SK-N-SH (cell line): Measurements from ENCODE around the gene MAPRE2. TPM values are rescaled to one million over a fixed set of nuclear protein-coding genes. Genes with fewer than 3 reads are reported as not detected.

ENCODE experiments used
- CTCF ChIA-PET: fragments of 300-600, 350-600 bp; formaldehyde crosslinking; extraction: SDS; loops from one replicate; lab custom pipeline; 2021; lab: Yijun Ruan, JAX
- POLR2A ChIA-PET: fragments of 350-600 bp; sonication (Branson Sonifier 250); formaldehyde crosslinking; extraction: SDS; loops from one replicate; lab custom pipeline; 2020; ENCODE audit warnings: antibody characterized with exemption, inconsistent platforms; lab: Yijun Ruan, JAX
- DNase-seq: peaks from one replicate; pipeline ENCODE4 v3.0.0; 2012
- H2AFZ ChIP-seq: fragments of 200-600 bp; sonication (generic); 2 replicates; pipeline ENCODE4 v1.8.1; 2016; ENCODE audit warnings: antibody characterized with exemption, mild to moderate bottlenecking, low read depth
- H3F3A ChIP-seq: fragments of 200-600 bp; sonication (generic); replicated peaks from 2 replicates; pipeline ENCODE3; 2016; ENCODE audit warnings: antibody characterized with exemption, mild to moderate bottlenecking; ENCODE audit not compliant: insufficient read depth
- H3K27ac ChIP-seq, 2 experiments: fragments of 200-500 bp in 1 of 2; fragments of 200-600 bp in 1 of 2; sonication (Bioruptor generic) in 1 of 2; sonication (generic), shearing (Covaris generic) in 1 of 2; 2 replicates each; pipeline versions ENCODE4 v1.5.1 to v1.6.1; 2014 to 2016; ENCODE audit warnings: low read depth in 2 of 2, inconsistent platforms in 1 of 2, low read length in 1 of 2, mild to moderate bottlenecking in 1 of 2, mixed read lengths in 1 of 2
- H3K27me3 ChIP-seq: fragments of 200-600 bp; sonication (generic), shearing (Covaris generic); 2 replicates; pipeline ENCODE4 v1.6.1; 2016; ENCODE audit warnings: mixed run types; ENCODE audit not compliant: insufficient read depth
- H3K36me3 ChIP-seq, 2 experiments: fragments of 200-500 bp in 1 of 2; fragments of 200-600 bp in 1 of 2; sonication (Bioruptor generic) in 1 of 2; sonication (generic) in 1 of 2; replicated peaks in 1 of 2; 2 replicates each; pipeline versions ENCODE3 to v1.5.1; 2014 to 2016; ENCODE audit warnings: low read length in 1 of 2, mild to moderate bottlenecking in 1 of 2; ENCODE audit not compliant: insufficient read depth in 2 of 2, control insufficient read depth in 1 of 2
- H3K4me1 ChIP-seq, 2 experiments: fragments of 200-500 bp in 1 of 2; fragments of 200-600 bp in 1 of 2; sonication (Bioruptor generic) in 1 of 2; sonication (generic), shearing (Covaris generic) in 1 of 2; 2 replicates each; pipeline versions ENCODE4 v1.5.1 to v1.6.1; 2014 to 2016; ENCODE audit warnings: low read depth in 1 of 2, low read length in 1 of 2, mixed run types in 1 of 2; ENCODE audit not compliant: insufficient read depth in 2 of 2, control insufficient read depth in 1 of 2
- H3K4me2 ChIP-seq: fragments of 200-600 bp; sonication (generic), shearing (Covaris generic); 2 replicates; pipeline ENCODE4 v1.6.1; 2017; ENCODE audit warnings: mixed run types
- H3K4me3 ChIP-seq, 2 experiments: fragments of 200-500 bp in 1 of 2; fragments of 200-600 bp in 1 of 2; sonication (Bioruptor generic) in 1 of 2; sonication (generic), shearing (Covaris generic) in 1 of 2; 2 replicates each; pipeline versions ENCODE4 v1.5.1 to v1.8.1; 2014 to 2016; ENCODE audit warnings: low read depth in 2 of 2, inconsistent platforms in 1 of 2, low read length in 1 of 2, mild to moderate bottlenecking in 1 of 2, mixed read lengths in 1 of 2, moderate library complexity in 1 of 2
- H3K79me2 ChIP-seq: fragments of 200-600 bp; sonication (generic); 2 replicates; pipeline ENCODE4 v1.8.1; 2017; ENCODE audit warnings: mild to moderate bottlenecking; ENCODE audit not compliant: insufficient read depth
- H3K9ac ChIP-seq: fragments of 200-600 bp; sonication (generic); 2 replicates; pipeline ENCODE4 v1.6.1; 2017; ENCODE audit warnings: mixed run types
- H3K9me2 ChIP-seq: fragments of 200-600 bp; sonication (generic); 2 replicates; pipeline ENCODE4 v1.6.1; 2017; ENCODE audit warnings: mixed run types
- H3K9me3 ChIP-seq: fragments of 200-600 bp; sonication (generic); 2 replicates; pipeline ENCODE4 v1.6.1; 2017; ENCODE audit warnings: mixed run types, mild to moderate bottlenecking, moderate library complexity
- H4K20me1 ChIP-seq: fragments of 200-600 bp; sonication (generic); 2 replicates; pipeline ENCODE4 v1.6.1; 2017; ENCODE audit warnings: mild to moderate bottlenecking, mixed run types; ENCODE audit not compliant: insufficient read depth
- CHD2 ChIP-seq: fragments of 150-350 bp; IDR thresholded peaks from 2 replicates; pipeline ENCODE4 v1.6.1; 2018; ENCODE audit warnings: low read length; ENCODE audit not compliant: partially characterized antibody
- EP300 ChIP-seq, 2 experiments: IDR thresholded peaks; 2 replicates each; pipeline versions ENCODE4 v1.4.0 to v1.6.1; 2012; ENCODE audit warnings: borderline replicate concordance in 1 of 2, low read depth in 1 of 2, low read length in 1 of 2
- FOSL2 ChIP-seq: IDR thresholded peaks from 2 replicates; pipeline ENCODE4 v1.4.0; 2012; ENCODE audit warnings: low read depth, mild to moderate bottlenecking, moderate library complexity, borderline replicate concordance
- GABPA ChIP-seq: IDR thresholded peaks from 2 replicates; pipeline ENCODE4 v1.4.0; 2012; ENCODE audit warnings: low read depth, mild to moderate bottlenecking
- MAX ChIP-seq: IDR thresholded peaks from 2 replicates; pipeline ENCODE4 v1.4.0; 2012; ENCODE audit warnings: low read depth
- MEF2A ChIP-seq: IDR thresholded peaks from 2 replicates; pipeline ENCODE4 v1.4.0; 2012; ENCODE audit warnings: low read depth, borderline replicate concordance
- MXI1 ChIP-seq: IDR thresholded peaks from 2 replicates; pipeline ENCODE4 v1.6.1; 2012; ENCODE audit warnings: mild to moderate bottlenecking, low read depth, low read length, improper control_type of control experiment
- NRF1 ChIP-seq: IDR thresholded peaks from 2 replicates; pipeline ENCODE4 v1.6.1; 2012; ENCODE audit warnings: low read depth, mild to moderate bottlenecking, low read length
- POLR2AphosphoS5 ChIP-seq: IDR thresholded peaks from 2 replicates; pipeline ENCODE4 v1.6.1; 2012; ENCODE audit warnings: low read depth, low read length
- RFX5 ChIP-seq: IDR thresholded peaks from 2 replicates; pipeline ENCODE4 v1.6.1; 2012; ENCODE audit warnings: mild to moderate bottlenecking, improper control_type of control experiment, low read length
- SIN3A ChIP-seq: IDR thresholded peaks from 2 replicates; pipeline ENCODE4 v1.6.1; 2012; ENCODE audit warnings: low read depth, mild to moderate bottlenecking, low read length, moderate library complexity, borderline replicate concordance
- TAF1 ChIP-seq: IDR thresholded peaks from 2 replicates; pipeline ENCODE4 v1.6.1; 2012; ENCODE audit warnings: low read depth, mild to moderate bottlenecking, low read length, moderate library complexity, borderline replicate concordance
- TEAD4 ChIP-seq: IDR thresholded peaks from 2 replicates; pipeline ENCODE4 v1.4.0; 2012; ENCODE audit warnings: mild to moderate bottlenecking, borderline replicate concordance; ENCODE audit not compliant: insufficient read depth
- USF2 ChIP-seq: fragments of 150-350 bp; IDR thresholded peaks from 2 replicates; pipeline ENCODE4 v1.6.1; 2017; ENCODE audit warnings: antibody characterized with exemption, low read length, low read depth, borderline replicate concordance
- YY1 ChIP-seq: IDR thresholded peaks from 2 replicates; pipeline ENCODE4 v1.4.0; 2012; ENCODE audit warnings: low read depth, mild to moderate bottlenecking
- ZBTB33 ChIP-seq: IDR thresholded peaks from 2 replicates; pipeline ENCODE4 v1.4.0; 2012; ENCODE audit warnings: low read depth, borderline replicate concordance
- WGBS: methylation state at CpG from one replicate; pipeline ENCODE4 v1.1.6; 2017; ENCODE audit warnings: low lambda C conversion rate; 5-methylcytosine and 5-hydroxymethylcytosine counted together
- polyA plus RNA-seq, 3 experiments: library from polyadenylated mRNA; depleted of rRNA; stranded (reverse); fragments of >200 nt; gene quantifications; 2 replicates each; pipeline ENCODE4 v1.2.3, GENCODE V29; 2012

The MAPRE2 gene
- polyA plus RNA-seq, 1 of the 3 experiments (the other 2 are of a cell fraction), result 11.5 TPM

- TF ChIP-seq ZBTB33, result no peak
- no peak for TF ChIP-seq MEF2A
- TF ChIP-seq MXI1, result no peak
- no peak for TF ChIP-seq FOSL2
- no peak for TF ChIP-seq SIN3A
These were observed 18.2 kb downstream of the MAPRE2 start (continued) for GRCh38 chr18:35059280-35059927.

- Histone ChIP-seq H3K79me2 (0 out of 2 replicates have a peak, but pooled peaks cover 7% of the 10 kb centered on the region), H3K9me3 (no peaks in the 10 kb centered on the region), H3K27ac (no peak overlapping the region), H3K9me2 (no peaks in the 10 kb centered on the region), H3K4me3 (no peak overlapping the region), H3K36me3 (no peaks in the 10 kb centered on the region), H2AFZ (no peak overlapping the region), H3K4me1 (peaks cover 0 to 5% of the 10 kb centered on the region in 2 experiments; a peak in 2 of 4 replicates), H4K20me1 (no peaks in the 10 kb centered on the region), H3K9ac (no peak overlapping the region), H3F3A (no peaks in the 10 kb centered on the region), H3K4me2 (no peak overlapping the region), H3K27me3 (no peaks in the 10 kb centered on the region)
- WGBS, result 87% methylated on average over 9 of the region's 9 CpGs
- no peak for TF ChIP-seq POLR2AphosphoS5
- TF ChIP-seq USF2, result no peak
- no peak for TF ChIP-seq NRF1
- TF ChIP-seq TAF1, result no peak
- TF ChIP-seq CHD2, result no peak
- no peak for TF ChIP-seq EP300 (IDR thresholded peaks at IDR 0.05; ENCODE audit: borderline replicate concordance in 1 of 2, low read depth in 1 of 2, low read length in 1 of 2)
- no peak for TF ChIP-seq GABPA
- no peak for TF ChIP-seq TEAD4
- no peak for TF ChIP-seq MAX
- no peak for TF ChIP-seq RFX5
- TF ChIP-seq YY1, result no peak
- no peak for DNase-seq
- ChIA-PET POLR2A (interaction anchor here (1.1 kb wide), 1 partner anchor 19 kb away, joined by 3 read pairs; the partner anchor contains the start of gene MAPRE2), CTCF (interaction anchor here (0.7 to 1.4 kb wide), 5 partner anchors 9 to 85 kb away, joined by 3 to 5 read pairs (median 3); no protein-coding TSS in a partner anchor)
These were observed 19.1 kb downstream of the MAPRE2 start for GRCh38 chr18:35060122-35060815.
